HG03175 (cell line): Measurements from ENCODE around the gene UBIAD1.
"Not testable (repeated sequence)": the region's sequence is repeated elsewhere in the genome, so short reads cannot be mapped to it uniquely, and the experiment has no call there.

Experiments
- ATAC-seq: cut with Tn5 transposase; IDR thresholded peaks from one replicate; pipeline ENCODE4 v1.9.1; 2021; ENCODE audit warnings: mild to moderate bottlenecking, moderate library complexity; ENCODE audit not compliant: unreplicated experiment

UBIAD1 gene

DNA sequence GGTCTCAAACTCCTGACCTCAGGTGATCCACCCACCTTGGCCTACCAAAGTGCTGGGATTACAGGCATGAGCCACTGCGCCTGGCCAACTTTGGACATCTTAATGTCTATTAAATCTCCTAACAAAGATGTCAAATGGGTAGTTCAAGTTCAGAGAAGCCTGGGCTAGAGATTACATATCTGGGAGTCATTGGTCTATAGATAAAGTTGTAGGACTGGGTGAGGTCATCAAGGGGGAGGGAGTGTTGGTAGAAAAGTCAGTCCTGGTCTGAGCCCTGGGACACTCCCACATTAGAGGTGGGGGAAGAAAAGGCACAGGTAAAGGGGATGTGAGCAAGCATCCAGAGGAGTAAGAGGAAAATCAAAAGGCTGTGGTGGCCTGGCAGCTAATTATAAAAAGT lies 6.6 kb downstream of the UBIAD1 start:
- no peak for ATAC-seq

- ATAC-seq = no peak
Measured at GRCh38 chr1:11280719-11281376, 7.8 kb downstream of the UBIAD1 start.

GRCh38 chr1:11281518-11282331 lies 8.7 kb downstream of the UBIAD1 start:
- ATAC-seq = no peak

- ATAC-seq = no peak
Measured at GRCh38 chr1:11283151-11283550, 10.2 kb downstream of the UBIAD1 start.

DNA sequence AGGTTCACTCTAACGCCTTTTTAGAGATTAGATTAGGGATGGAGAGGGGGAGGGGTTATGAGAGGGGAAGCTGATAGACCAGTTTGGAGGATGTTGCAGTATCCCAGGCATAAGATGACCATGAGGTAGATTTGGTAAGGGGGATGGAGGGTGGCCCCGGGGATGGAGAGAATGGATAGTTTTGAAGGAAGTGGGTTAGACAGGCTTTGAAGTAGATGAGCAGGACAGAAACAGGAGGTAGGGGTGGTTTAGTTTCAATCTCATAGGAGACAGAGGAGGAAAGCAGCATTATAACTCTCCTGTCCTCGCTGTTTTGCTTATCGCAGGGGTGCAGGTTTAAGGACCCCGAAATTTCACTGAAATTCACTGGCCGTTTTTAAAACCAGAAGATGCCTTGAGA lies 11.8 kb downstream of the UBIAD1 start:
- ATAC-seq = no peak

GRCh38 chr1:11285883-11286734 lies 13.1 kb downstream of the UBIAD1 start:
- ATAC-seq = no peak

DNA sequence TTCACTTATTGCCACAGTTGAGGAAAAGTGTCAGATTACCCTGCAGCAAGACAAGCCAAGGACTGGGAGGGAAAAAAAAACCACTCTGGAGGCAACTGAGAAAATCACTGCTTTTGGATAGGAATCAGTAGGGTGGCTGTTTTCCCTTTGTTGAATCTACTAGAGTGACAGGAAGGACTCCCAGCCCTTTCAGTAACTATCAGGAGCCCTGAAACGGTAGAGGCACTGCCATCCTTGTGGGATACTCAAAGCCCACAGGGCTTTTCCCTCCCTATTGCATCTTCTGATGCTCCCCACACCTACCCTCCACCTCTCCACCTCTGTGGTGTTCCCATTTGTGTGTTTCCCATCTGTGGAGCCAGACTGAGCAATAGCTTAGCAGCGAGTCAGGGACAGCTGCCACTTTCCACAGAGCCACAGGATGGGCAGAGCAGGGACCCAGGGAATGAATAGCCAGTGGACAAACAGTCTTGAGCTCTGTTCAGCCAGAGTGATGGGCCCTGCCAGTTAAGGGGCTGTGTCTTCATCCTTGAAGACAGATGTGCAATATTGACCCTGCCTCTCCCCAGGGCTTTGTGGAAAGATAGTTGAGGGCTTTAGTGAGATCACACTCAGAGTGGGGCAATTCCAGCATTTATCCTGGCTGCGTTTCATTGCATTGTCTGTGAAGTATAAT lies 13.9 kb downstream of the UBIAD1 start:
- ATAC-seq = no peak

GRCh38 chr1:11289064-11289463 lies 16.1 kb downstream of the UBIAD1 start:
- ATAC-seq = no peak

GRCh38 chr1:11291049-11291448 lies 18.1 kb downstream of the UBIAD1 start:
- no peak for ATAC-seq

- no peak for ATAC-seq
Measured at GRCh38 chr1:11293856-11294255, 20.9 kb downstream of the UBIAD1 start.

- no peak for ATAC-seq
Measured at GRCh38 chr1:11294951-11295350, 22.0 kb downstream of the UBIAD1 start.

GRCh38 chr1:11295905-11296304 lies 22.9 kb downstream of the UBIAD1 start:
- ATAC-seq = no peak

- ATAC-seq = not testable (repeated sequence)
Measured at GRCh38 chr1:11297774-11298173, 24.8 kb downstream of the UBIAD1 start.

- no peak for ATAC-seq
Measured at GRCh38 chr1:11298390-11299224, 25.6 kb downstream of the UBIAD1 start.

DNA sequence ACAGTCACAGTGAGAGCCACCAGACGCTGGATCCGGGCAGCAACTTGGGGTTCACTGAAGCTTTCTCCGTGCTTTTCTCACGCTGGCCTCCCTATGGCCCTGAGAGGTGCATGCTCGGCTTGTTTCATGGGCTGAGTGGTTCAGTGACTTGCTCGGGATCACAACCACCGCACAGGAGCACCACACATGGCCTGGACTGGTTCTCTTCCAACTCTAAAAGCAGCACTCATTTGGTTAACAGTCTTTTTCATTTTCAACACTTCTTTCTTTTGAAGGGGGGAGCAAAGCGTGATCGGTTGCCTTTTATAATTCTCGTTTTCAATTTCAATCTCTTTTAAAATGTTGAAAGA lies 26.2 kb downstream of the UBIAD1 start:
- ATAC-seq = no peak

DNA sequence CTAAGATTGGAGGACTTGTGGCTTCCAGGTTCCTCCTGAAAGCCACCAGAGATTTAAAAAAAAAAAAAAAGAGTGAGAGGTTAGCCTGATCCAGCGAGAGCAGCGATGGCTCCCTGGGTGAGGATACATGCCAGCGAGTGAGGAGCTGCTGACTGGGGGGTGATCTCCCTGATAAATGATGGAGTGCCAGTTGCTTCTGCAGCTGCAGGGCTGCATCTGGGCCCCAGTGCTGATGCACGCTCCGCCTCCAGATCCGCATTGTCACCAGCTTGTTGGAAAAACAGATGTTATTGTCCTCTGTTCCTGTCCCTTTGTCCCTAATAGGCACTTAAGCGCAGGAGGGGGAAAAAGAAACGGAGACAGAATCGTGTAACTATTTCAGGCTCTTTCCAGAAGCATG lies 28.6 kb downstream of the UBIAD1 start:
- no peak for ATAC-seq

DNA sequence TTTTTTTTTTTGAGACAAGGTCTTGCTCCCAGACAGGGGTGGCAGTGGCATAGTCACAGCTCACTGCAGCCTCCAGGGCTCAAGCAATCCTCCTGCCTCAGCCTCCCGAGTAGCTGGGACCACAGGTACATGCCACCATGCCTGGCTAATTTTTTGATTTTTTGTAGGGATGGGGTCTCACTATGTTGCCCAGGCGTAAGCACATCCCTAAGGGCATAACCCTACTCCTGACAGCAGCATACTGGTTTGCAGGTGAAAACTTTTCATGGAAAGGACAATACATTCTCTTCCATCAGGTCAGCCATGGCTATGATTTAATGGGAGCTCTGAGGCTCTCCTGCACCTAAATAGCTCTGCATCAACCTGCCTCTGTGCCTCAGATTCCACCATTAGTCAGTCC lies 29.4 kb downstream of the UBIAD1 start:
- no peak for ATAC-seq

DNA sequence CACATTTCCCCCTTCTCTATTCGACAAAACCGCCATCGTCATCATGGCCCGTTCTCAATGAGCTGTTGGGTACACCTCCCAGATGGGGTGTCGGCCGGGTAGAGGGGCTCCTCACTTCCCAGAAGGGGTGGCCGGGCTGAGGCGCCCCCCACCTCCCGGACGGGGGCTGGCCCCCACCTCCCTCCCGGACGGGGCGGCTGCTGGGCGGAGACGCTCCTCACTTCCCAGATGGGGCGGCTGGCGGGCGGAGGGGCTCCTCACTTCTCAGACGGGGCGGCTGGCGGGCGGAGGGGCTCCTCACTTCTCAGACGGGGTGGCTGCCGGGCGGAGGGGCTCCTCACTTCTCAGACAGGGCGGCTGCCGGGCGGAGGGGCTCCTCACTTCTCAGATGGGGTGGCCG lies 32.5 kb downstream of the UBIAD1 start:
- ATAC-seq = not testable (repeated sequence)

DNA sequence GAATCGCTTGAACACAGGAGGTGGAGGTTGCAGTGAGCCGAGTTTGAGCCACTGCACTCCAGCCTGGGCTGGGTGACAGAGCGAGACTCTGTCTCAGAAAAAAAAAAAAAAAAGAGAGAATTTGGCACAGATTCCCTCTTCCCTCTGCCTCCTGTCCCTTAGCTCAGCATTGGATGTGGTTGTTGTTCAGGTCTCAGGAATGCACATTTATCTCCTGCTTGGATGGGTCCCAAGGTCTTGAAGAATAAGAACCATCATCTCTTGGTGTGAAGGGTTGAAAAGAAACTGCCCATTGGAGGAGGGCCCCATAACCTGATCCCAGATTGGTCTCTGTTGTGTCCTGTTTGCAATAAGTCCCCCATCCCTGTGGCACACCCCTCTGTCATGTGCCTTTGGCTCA lies 34.9 kb downstream of the UBIAD1 start:
- no peak for ATAC-seq

DNA sequence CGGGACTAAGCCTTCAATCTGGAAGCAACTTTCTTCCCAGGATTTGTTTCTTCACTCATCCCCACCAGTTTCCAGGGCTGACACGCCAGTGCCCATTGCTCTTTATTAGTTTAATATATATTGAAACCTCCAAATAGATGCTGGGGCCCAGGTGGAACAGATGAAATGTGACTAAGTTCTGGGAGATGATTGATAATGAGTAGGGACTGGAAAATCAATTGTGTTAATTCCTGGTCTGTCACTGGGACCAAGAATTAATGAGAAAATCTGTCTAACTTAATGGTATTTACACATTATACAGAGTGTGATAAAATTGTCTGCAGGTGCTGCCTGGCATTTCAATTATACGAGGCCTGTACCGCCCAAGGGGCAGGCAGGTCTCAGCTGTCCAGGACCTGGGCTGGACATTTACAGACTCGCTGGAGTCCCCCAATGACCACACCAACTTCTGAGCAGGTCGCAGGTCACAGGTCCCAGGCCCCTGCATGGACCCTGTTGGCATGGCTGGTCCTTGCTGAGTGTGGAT lies 35.8 kb downstream of the UBIAD1 start:
- no peak for ATAC-seq
